ENCODE results near the gene GMDS. TPM values are rescaled to one million over a fixed set of nuclear protein-coding genes. Genes with fewer than 3 reads are reported as not detected.

The GMDS gene
- total RNA-seq, 1 experiment from 2014 or later, result 35.0 TPM

DNA sequence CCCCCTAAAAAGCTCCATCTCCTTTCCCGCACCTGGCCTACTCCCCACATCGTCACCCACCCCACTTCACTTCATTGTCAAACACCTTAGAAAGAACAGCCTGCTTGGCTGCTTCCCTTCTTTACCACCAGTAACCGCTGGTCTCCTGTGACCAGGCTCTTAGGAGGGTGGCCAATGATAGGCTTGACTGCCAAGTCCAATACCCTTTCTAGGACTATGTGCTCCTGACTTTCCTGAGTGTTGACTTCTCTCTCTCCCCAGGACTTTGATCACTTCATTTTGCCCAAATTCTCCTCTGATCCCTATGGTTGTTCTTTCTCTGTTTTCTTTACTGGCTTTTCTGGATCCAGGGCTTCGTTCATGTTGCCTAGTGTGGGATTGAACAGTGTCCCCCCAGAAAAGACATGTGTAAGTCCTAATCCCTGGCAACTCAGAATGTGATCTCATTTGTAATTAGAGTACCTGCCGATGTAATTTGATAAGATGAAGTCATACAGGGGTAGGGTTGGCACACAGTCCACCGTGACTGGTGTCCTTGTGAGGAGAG is 254.0 kb downstream of the GMDS start:
- POLR2A ChIA-PET, result no interaction called here
- Mint-ChIP-seq H3K36me3 (no peaks in the 10 kb centered on the region), H3K27ac (no peak overlapping the region), H3K4me3 (no peak overlapping the region), H3K4me1 (peaks cover 9% of the 10 kb centered on the region), H3K27me3 (ENCODE audit: low read depth) (no peaks in the 10 kb centered on the region), H3K9me3 (peaks cover 1% of the 10 kb centered on the region; the same call in 1 of the 2 replicates)
- DNase-seq (ENCODE audit: low spot score), result no peak
- TF ChIP-seq KAT7 (CRISPR knock-in tag; IDR thresholded peaks at IDR 0.05; ENCODE audit: borderline replicate concordance) (no peak), ESRRA (CRISPR knock-in tag; IDR thresholded peaks at IDR 0.05; ENCODE audit: borderline replicate concordance) (no peak)
- CTCF ChIA-PET, result no interaction called here
- ATAC-seq, result no peak

GRCh38 chr6:1988843-1989242 is 256.6 kb downstream of the GMDS start:
- ChIA-PET POLR2A (no interaction called here), CTCF (no interaction called here)
- ATAC-seq, result no peak; the same call in 1 of the 2 replicates
- Mint-ChIP-seq H3K27ac (no peak overlapping the region), H3K27me3 (ENCODE audit: low read depth) (no peaks in the 10 kb centered on the region), H3K9me3 (peaks cover 16% of the 10 kb centered on the region), H3K4me1 (peaks cover 9% of the 10 kb centered on the region), H3K4me3 (no peak overlapping the region), H3K36me3 (peaks cover 3% of the 10 kb centered on the region)
- DNase-seq (ENCODE audit: low spot score), result no peak
- TF ChIP-seq ZNF423 (CRISPR knock-in tag; IDR thresholded peaks at IDR 0.05), result no peak
- TF ChIP-seq, protein P1, sequence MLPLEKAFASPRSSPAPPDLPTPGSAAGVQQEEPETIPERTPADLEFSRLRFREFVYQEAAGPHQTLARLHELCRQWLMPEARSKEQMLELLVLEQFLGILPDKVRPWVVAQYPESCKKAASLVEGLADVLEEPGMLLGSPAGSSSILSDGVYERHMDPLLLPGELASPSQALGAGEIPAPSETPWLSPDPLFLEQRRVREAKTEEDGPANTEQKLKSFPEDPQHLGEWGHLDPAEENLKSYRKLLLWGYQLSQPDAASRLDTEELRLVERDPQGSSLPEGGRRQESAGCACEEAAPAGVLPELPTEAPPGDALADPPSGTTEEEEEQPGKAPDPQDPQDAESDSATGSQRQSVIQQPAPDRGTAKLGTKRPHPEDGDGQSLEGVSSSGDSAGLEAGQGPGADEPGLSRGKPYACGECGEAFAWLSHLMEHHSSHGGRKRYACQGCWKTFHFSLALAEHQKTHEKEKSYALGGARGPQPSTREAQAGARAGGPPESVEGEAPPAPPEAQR (CRISPR knock-in tag; IDR thresholded peaks at IDR 0.05), result no peak
- TF ChIP-seq TCF7 (CRISPR knock-in tag; IDR thresholded peaks at IDR 0.05; ENCODE audit: low read depth), result no peak
- no peak for TF ChIP-seq FOXP1 (CRISPR knock-in tag; IDR thresholded peaks at IDR 0.05; ENCODE audit: borderline replicate concordance)
- no peak for TF ChIP-seq PREB (CRISPR knock-in tag; IDR thresholded peaks at IDR 0.05; ENCODE audit: borderline replicate concordance)
- no peak for TF ChIP-seq NFYB (CRISPR knock-in tag; conservative IDR thresholded peaks at IDR 0.05; ENCODE audit: low read depth)
- TF ChIP-seq HMGXB4 (CRISPR knock-in tag; IDR thresholded peaks at IDR 0.05), result no peak
- TF ChIP-seq, protein P2, sequence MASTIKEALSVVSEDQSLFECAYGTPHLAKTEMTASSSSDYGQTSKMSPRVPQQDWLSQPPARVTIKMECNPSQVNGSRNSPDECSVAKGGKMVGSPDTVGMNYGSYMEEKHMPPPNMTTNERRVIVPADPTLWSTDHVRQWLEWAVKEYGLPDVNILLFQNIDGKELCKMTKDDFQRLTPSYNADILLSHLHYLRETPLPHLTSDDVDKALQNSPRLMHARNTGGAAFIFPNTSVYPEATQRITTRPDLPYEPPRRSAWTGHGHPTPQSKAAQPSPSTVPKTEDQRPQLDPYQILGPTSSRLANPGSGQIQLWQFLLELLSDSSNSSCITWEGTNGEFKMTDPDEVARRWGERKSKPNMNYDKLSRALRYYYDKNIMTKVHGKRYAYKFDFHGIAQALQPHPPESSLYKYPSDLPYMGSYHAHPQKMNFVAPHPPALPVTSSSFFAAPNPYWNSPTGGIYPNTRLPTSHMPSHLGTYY (CRISPR knock-in tag; IDR thresholded peaks at IDR 0.05), result no peak
- no peak for TF ChIP-seq TP53 (CRISPR knock-in tag; IDR thresholded peaks at IDR 0.05)
- no peak for TF ChIP-seq PRRX2 (CRISPR knock-in tag; IDR thresholded peaks at IDR 0.05)
- TF ChIP-seq ZNF396 (CRISPR knock-in tag; IDR thresholded peaks at IDR 0.05; ENCODE audit: borderline replicate concordance), result no peak
- no peak for TF ChIP-seq HMGA2 (CRISPR knock-in tag; IDR thresholded peaks at IDR 0.05)
- TF ChIP-seq FOXJ3 (CRISPR knock-in tag; IDR thresholded peaks at IDR 0.05; ENCODE audit: borderline replicate concordance), result no peak
- no peak for TF ChIP-seq NFE2L1 (CRISPR knock-in tag; IDR thresholded peaks at IDR 0.05)
- no peak for TF ChIP-seq SOX15 (CRISPR knock-in tag; IDR thresholded peaks at IDR 0.05)
- TF ChIP-seq NR2C2 (CRISPR knock-in tag; IDR thresholded peaks at IDR 0.05), result no peak
- no peak for TF ChIP-seq ELF4 (CRISPR knock-in tag; IDR thresholded peaks at IDR 0.05; ENCODE audit: low read depth)
- TF ChIP-seq NR1H2 (CRISPR knock-in tag; IDR thresholded peaks at IDR 0.05), result no peak
- TF ChIP-seq OVOL2 (CRISPR knock-in tag; IDR thresholded peaks at IDR 0.05; ENCODE audit: borderline replicate concordance), result no peak
- no peak for TF ChIP-seq SMAD4 (CRISPR knock-in tag; IDR thresholded peaks at IDR 0.05)

All from WTC11 (cell line).